ENCODE results near the gene OR56B4. TPM values are rescaled to one million over a fixed set of nuclear protein-coding genes. Genes with fewer than 3 reads are reported as not detected.

OR56B4 gene
- total RNA-seq, 1 donor from 2014 or later: not detected

- Mint-ChIP-seq H3K9me3 (ENCODE audit: unreplicated experiment) (no peaks in the 10 kb centered on the region), H3K27me3 (ENCODE audit: unreplicated experiment) (no peaks in the 10 kb centered on the region), H3K4me1 (ENCODE audit: low read depth, unreplicated experiment) (no peaks in the 10 kb centered on the region), H3K4me3 (ENCODE audit: unreplicated experiment) (no peak overlapping the region), H3K27ac (ENCODE audit: unreplicated experiment) (no peak overlapping the region), H3K36me3 (ENCODE audit: unreplicated experiment) (peaks cover 4% of the 10 kb centered on the region)
- TF ChIP-seq CTCF (IDR thresholded peaks at IDR 0.05; ENCODE audit: partially characterized antibody, unreplicated experiment): no peak
- no peak for DNase-seq
Observed at GRCh38 chr11:6079463-6079862, 28.0 kb upstream of the OR56B4 start.

- TF ChIP-seq CTCF (IDR thresholded peaks at IDR 0.05; ENCODE audit: partially characterized antibody, unreplicated experiment): no peak
- Mint-ChIP-seq H3K4me3 (ENCODE audit: unreplicated experiment) (no peak overlapping the region), H3K27me3 (ENCODE audit: unreplicated experiment) (no peaks in the 10 kb centered on the region), H3K9me3 (ENCODE audit: unreplicated experiment) (no peaks in the 10 kb centered on the region), H3K27ac (ENCODE audit: unreplicated experiment) (no peak overlapping the region), H3K36me3 (ENCODE audit: unreplicated experiment) (no peaks in the 10 kb centered on the region), H3K4me1 (ENCODE audit: low read depth, unreplicated experiment) (no peaks in the 10 kb centered on the region)
- DNase-seq: no peak
Observed at GRCh38 chr11:6083129-6083528, 24.4 kb upstream of the OR56B4 start.

- no peaks in the 10 kb centered on the region for H3K9me3 Mint-ChIP-seq (ENCODE audit: unreplicated experiment)
- no peak overlapping the region for H3K4me3 Mint-ChIP-seq (ENCODE audit: unreplicated experiment)
- H3K27ac Mint-ChIP-seq (ENCODE audit: unreplicated experiment): no peak overlapping the region
- H3K36me3 Mint-ChIP-seq (ENCODE audit: unreplicated experiment): no peaks in the 10 kb centered on the region
- no peaks in the 10 kb centered on the region for H3K4me1 Mint-ChIP-seq (ENCODE audit: low read depth, unreplicated experiment)
- no peak for DNase-seq
- no peak for TF ChIP-seq CTCF (IDR thresholded peaks at IDR 0.05; ENCODE audit: partially characterized antibody, unreplicated experiment)
- no peaks in the 10 kb centered on the region for H3K27me3 Mint-ChIP-seq (ENCODE audit: unreplicated experiment)
Observed at GRCh38 chr11:6084587-6084986, 22.9 kb upstream of the OR56B4 start.

- no peak for DNase-seq
- H3K9me3 Mint-ChIP-seq (ENCODE audit: unreplicated experiment): no peaks in the 10 kb centered on the region
- H3K27me3 Mint-ChIP-seq (ENCODE audit: unreplicated experiment): no peaks in the 10 kb centered on the region
- no peak overlapping the region for H3K4me3 Mint-ChIP-seq (ENCODE audit: unreplicated experiment)
- no peaks in the 10 kb centered on the region for H3K4me1 Mint-ChIP-seq (ENCODE audit: low read depth, unreplicated experiment)
- no peak for TF ChIP-seq CTCF (IDR thresholded peaks at IDR 0.05; ENCODE audit: partially characterized antibody, unreplicated experiment)
- no peaks in the 10 kb centered on the region for H3K36me3 Mint-ChIP-seq (ENCODE audit: unreplicated experiment)
- H3K27ac Mint-ChIP-seq (ENCODE audit: unreplicated experiment): no peak overlapping the region
Observed at GRCh38 chr11:6094186-6094585, 13.3 kb upstream of the OR56B4 start.

- no peak for TF ChIP-seq CTCF (IDR thresholded peaks at IDR 0.05; ENCODE audit: partially characterized antibody, unreplicated experiment)
- Mint-ChIP-seq H3K27me3 (ENCODE audit: unreplicated experiment) (no peaks in the 10 kb centered on the region), H3K36me3 (ENCODE audit: unreplicated experiment) (no peaks in the 10 kb centered on the region), H3K4me3 (ENCODE audit: unreplicated experiment) (no peak overlapping the region), H3K27ac (ENCODE audit: unreplicated experiment) (no peak overlapping the region), H3K9me3 (ENCODE audit: unreplicated experiment) (no peaks in the 10 kb centered on the region), H3K4me1 (ENCODE audit: low read depth, unreplicated experiment) (no peaks in the 10 kb centered on the region)
- DNase-seq: no peak
Observed at GRCh38 chr11:6095798-6096197, 11.7 kb upstream of the OR56B4 start.

All from glutamatergic neuron (in vitro differentiated cells).